ENCODE measurements around the gene ZNF273.

- TF ChIP-seq EZH2 (IDR thresholded peaks at IDR 0.05; ENCODE audit: borderline replicate concordance, insufficient read depth, low read length, poor library complexity, severe bottlenecking), result no peak
- TF ChIP-seq CTCF (IDR thresholded peaks at IDR 0.05; ENCODE audit: poor library complexity, severe bottlenecking), result no peak
- no peak for TF ChIP-seq EP300 (conservative IDR thresholded peaks at IDR 0.05; ENCODE audit: poor library complexity, severe bottlenecking)
- no peak for TF ChIP-seq MXI1 (conservative IDR thresholded peaks at IDR 0.05; ENCODE audit: poor library complexity, severe bottlenecking)
- TF ChIP-seq RAD21 (conservative IDR thresholded peaks at IDR 0.05), result no peak
Measured at GRCh38 chr7:64888901-64889685, 14.0 kb upstream of the ZNF273 start.
